SK-N-MC (cell line): Measurements from ENCODE around the gene VASN.

Experiments
- EZH2 ChIP-seq: fragments of 200-600 bp; sonication (generic); IDR thresholded peaks from one replicate; pipeline ENCODE4 v1.6.1; 2017; ENCODE audit warnings: antibody characterized with exemption
- POLR2AphosphoS5 ChIP-seq: IDR thresholded peaks from 2 replicates; pipeline ENCODE4 v1.6.1; 2012; ENCODE audit warnings: mild to moderate bottlenecking, low read depth, low read length, borderline replicate concordance

DNA sequence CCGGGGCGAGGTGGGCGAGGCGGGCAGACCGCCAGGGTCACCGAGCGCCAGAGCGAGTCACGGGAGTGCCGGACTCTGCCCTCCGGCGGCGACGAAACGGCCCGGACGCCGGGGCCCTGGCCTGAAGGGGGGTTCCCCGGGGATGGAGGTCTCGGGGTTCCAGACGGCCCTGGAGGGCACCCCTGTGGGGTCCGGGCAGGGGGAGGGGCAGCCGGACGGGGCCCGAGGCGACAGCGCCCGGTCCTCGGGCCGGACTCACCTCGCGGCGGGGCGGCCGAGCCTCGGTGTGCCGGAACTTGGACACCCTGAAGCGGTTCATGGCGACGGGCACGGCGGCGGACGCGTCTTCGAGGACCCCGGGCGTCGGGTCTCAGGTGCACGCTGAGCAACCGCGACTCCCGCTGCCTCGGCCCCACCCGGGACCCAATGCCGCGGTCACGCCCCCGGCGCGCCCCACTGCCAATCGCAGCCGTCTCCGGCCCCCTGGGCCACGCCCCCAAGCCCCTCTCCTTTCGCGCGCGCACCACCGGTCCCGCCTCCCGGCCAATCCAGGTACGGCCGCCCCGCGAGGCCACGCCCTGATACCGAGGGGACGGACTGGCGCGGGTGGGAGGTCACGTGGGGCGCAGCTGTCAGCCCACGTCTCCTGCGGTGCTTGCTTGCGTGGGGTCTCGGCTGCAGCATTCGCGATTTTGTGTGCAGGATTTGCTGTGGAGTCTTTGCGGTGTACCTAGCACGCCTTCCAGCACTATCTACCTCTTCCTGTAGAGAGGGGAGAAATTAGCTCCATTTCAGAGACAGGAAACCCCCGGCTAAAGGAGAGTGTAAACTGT is 44.8 kb downstream of the VASN start, which contains the start of gene CORO7:
- peak; percentile 42; the same call in 1 of the 2 replicates for TF ChIP-seq POLR2AphosphoS5
- no peak for TF ChIP-seq EZH2
